Transverse colon (tissue), 3 donors: ENCODE data around the gene CABP7.

Source experiments
- CTCF ChIP-seq, 5 experiments: fragments of 200-600 bp in 3 of 5; fragments of 450-650 bp in 2 of 5; sonication (generic) in 3 of 5; IDR thresholded peaks; 1 replicate in 2 of 5; 2 replicates in 3 of 5; pipeline ENCODE4 v1.5.1; 2016 to 2017; ENCODE audit warnings: antibody characterized with exemption in 5 of 5, inconsistent platforms in 3 of 5, mild to moderate bottlenecking in 2 of 5, moderate library complexity in 1 of 5
- EP300 ChIP-seq: sonication (generic); formaldehyde crosslinking; IDR thresholded peaks from one replicate; pipeline ENCODE4 v1.6.1; 2017; ENCODE audit warnings: antibody characterized with exemption, low read depth
- POLR2A ChIP-seq: fragments of 450-650 bp; IDR thresholded peaks from one replicate; pipeline ENCODE4 v1.6.1; 2016; ENCODE audit warnings: antibody characterized with exemption, mild to moderate bottlenecking, moderate library complexity

GRCh38 chr22:29710193-29710592 lies 9.6 kb upstream of the CABP7 start:
- TF ChIP-seq POLR2A (no peak), CTCF (IDR thresholded peaks at IDR 0.05) (no peak), EP300 (no peak)
